Keratinocyte (primary cell): ENCODE measurements around the gene DSCAM.

Experiments
- CTCF ChIP-seq, 3 experiments: IDR thresholded peaks in 1 of 3; conservative IDR thresholded peaks in 1 of 3; optimal IDR thresholded peaks in 1 of 3; 2 replicates in 2 of 3; 3 replicates in 1 of 3; pipeline versions ENCODE3 to v1.5.1; 2011; ENCODE audit warnings: low read length in 3 of 3, mild to moderate bottlenecking in 3 of 3, moderate library complexity in 2 of 3, control low read depth in 1 of 3, inconsistent platforms in 1 of 3; ENCODE audit not compliant: insufficient read depth in 2 of 3; ENCODE audit errors: extremely low read depth in 1 of 3
- EZH2 ChIP-seq: IDR thresholded peaks from one replicate; pipeline ENCODE4 v1.6.1; 2012; ENCODE audit warnings: inconsistent platforms, mild to moderate bottlenecking, low read length, moderate library complexity

DNA sequence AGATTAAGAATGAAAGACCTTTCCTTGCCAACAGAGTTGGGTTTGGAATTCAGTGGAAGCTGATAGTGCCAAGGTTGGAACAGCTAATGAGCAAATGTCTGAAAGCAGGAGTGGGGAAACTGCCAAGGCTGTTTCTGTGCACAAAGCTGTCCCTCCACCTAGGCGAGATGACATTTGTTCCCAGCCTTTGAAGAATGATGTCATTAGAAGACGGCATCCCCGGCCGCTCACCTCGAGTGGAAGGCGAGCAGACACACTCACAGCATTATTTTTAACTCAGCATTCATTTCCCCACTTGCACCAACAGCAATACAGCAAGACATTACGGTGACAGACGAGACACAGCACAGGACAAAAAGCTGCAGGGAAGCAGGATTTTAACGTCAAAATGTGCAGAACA is 515.8 kb downstream of the DSCAM start:
- TF ChIP-seq CTCF (optimal IDR thresholded peaks at IDR 0.05 in 1 of 3, IDR thresholded peaks at IDR 0.05 in 1 of 3, conservative IDR thresholded peaks at IDR 0.05 in 1 of 3; ENCODE audit: extremely low read depth in 1 of 3, insufficient read depth in 2 of 3, low read length in 3 of 3) (no peak), EZH2 (no peak)
